ENCODE measurements around the gene RBM33.

- TF ChIP-seq, protein P1, sequence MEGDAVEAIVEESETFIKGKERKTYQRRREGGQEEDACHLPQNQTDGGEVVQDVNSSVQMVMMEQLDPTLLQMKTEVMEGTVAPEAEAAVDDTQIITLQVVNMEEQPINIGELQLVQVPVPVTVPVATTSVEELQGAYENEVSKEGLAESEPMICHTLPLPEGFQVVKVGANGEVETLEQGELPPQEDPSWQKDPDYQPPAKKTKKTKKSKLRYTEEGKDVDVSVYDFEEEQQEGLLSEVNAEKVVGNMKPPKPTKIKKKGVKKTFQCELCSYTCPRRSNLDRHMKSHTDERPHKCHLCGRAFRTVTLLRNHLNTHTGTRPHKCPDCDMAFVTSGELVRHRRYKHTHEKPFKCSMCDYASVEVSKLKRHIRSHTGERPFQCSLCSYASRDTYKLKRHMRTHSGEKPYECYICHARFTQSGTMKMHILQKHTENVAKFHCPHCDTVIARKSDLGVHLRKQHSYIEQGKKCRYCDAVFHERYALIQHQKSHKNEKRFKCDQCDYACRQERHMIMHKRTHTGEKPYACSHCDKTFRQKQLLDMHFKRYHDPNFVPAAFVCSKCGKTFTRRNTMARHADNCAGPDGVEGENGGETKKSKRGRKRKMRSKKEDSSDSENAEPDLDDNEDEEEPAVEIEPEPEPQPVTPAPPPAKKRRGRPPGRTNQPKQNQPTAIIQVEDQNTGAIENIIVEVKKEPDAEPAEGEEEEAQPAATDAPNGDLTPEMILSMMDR (IDR thresholded peaks at IDR 0.05; ENCODE audit: low read length), result no peak
- no peak for TF ChIP-seq EZH2 (IDR thresholded peaks at IDR 0.05; ENCODE audit: borderline replicate concordance, low read length)
These were observed 36.4 kb downstream of the RBM33 start for GRCh38 chr7:155680864-155681263.
